Hepatocyte (in vitro differentiated cells): ENCODE measurements around the gene GORASP1. TPM values are rescaled to one million over a fixed set of nuclear protein-coding genes. Genes with fewer than 3 reads are reported as not detected.

Source experiments
- DNase-seq: peaks from one replicate; pipeline ENCODE4 v3.0.0-alpha.2; 2016; ENCODE audit warnings: low spot score
- H2AFZ ChIP-seq: fragments of 200-600 bp; sonication (generic); 2 replicates; pipeline ENCODE4 v1.6.0; 2016; ENCODE audit warnings: antibody characterized with exemption, mild to moderate bottlenecking
- H3K27ac ChIP-seq: fragments of 200-600 bp; sonication (generic); 2 replicates; pipeline ENCODE4 v1.5.1; 2016; ENCODE audit warnings: mild to moderate bottlenecking
- H3K27me3 ChIP-seq: fragments of 200-600 bp; sonication (generic); 2 replicates; pipeline ENCODE4 v1.6.1; 2016
- H3K36me3 ChIP-seq: fragments of 200-600 bp; sonication (generic); replicated peaks from 2 replicates; pipeline ENCODE4 v1.5.1; 2016; ENCODE audit warnings: low read depth; ENCODE audit not compliant: insufficient read depth
- H3K4me1 ChIP-seq: fragments of 200-600 bp; sonication (generic); 2 replicates; pipeline ENCODE4 v1.5.1; 2016; ENCODE audit warnings: mild to moderate bottlenecking, moderate library complexity; ENCODE audit not compliant: insufficient read depth
- H3K4me2 ChIP-seq: fragments of 200-600 bp; sonication (generic); 2 replicates; pipeline ENCODE4 v1.6.0; 2016
- H3K4me3 ChIP-seq: fragments of 200-600 bp; sonication (generic); 2 replicates; pipeline ENCODE4 v1.5.1; 2016; ENCODE audit warnings: mild to moderate bottlenecking
- H3K79me2 ChIP-seq: fragments of 200-600 bp; sonication (generic); 2 replicates; pipeline ENCODE4 v1.6.0; 2017; ENCODE audit warnings: mild to moderate bottlenecking
- H3K9me2 ChIP-seq: fragments of 200-600 bp; sonication (generic); replicated peaks from 2 replicates; pipeline ENCODE4 v1.6.0; 2017; ENCODE audit warnings: mild to moderate bottlenecking; ENCODE audit not compliant: insufficient read depth
- H3K9me3 ChIP-seq: fragments of 200-600 bp; sonication (generic); 2 replicates; pipeline ENCODE4 v1.5.1; 2016; ENCODE audit warnings: low read depth, mild to moderate bottlenecking
- H4K20me1 ChIP-seq: fragments of 200-600 bp; sonication (generic); 2 replicates; pipeline ENCODE4 v1.6.0; 2016; ENCODE audit warnings: mild to moderate bottlenecking; ENCODE audit not compliant: insufficient read depth, poor library complexity, severe bottlenecking
- EZH2 ChIP-seq: fragments of 200-600 bp; sonication (generic); IDR thresholded peaks from 2 replicates; pipeline ENCODE4 v1.6.1; 2016; ENCODE audit warnings: antibody characterized with exemption, mild to moderate bottlenecking, borderline replicate concordance
- EZH2phosphoT487 ChIP-seq: fragments of 200-600 bp; sonication (generic); IDR thresholded peaks from one replicate; pipeline ENCODE4 v1.6.1; 2018; ENCODE audit warnings: antibody characterized with exemption, mild to moderate bottlenecking, low read depth, moderate library complexity; ENCODE audit not compliant: unreplicated experiment, severe bottlenecking
- WGBS: methylation state at CpG from one replicate; pipeline ENCODE4 v1.1.6; 2016; ENCODE audit warnings: low lambda C conversion rate; ENCODE audit errors: missing lambda C conversion rate; 5-methylcytosine and 5-hydroxymethylcytosine counted together
- polyA plus RNA-seq: library from polyadenylated mRNA; unstranded; fragments of >200 nt; fragmentation: Nextera tagmentation; extraction: Ambion mirVana; gene quantifications from 2 replicates; pipeline ENCODE4 v1.2.1, GENCODE V29; 2016
- total RNA-seq: library from RNA; depleted of rRNA; stranded (reverse); fragments of >200 nt; gene quantifications from 2 replicates; pipeline ENCODE4 v1.2.3, GENCODE V29; 2014
- TF ChIP-seq, protein P1 (sequence below): fragments of 200-600 bp; sonication (generic); IDR thresholded peaks from 2 replicates; pipeline ENCODE4 v1.5.1; 2016; ENCODE audit warnings: antibody characterized with exemption, mild to moderate bottlenecking; ENCODE audit not compliant: poor library complexity

GORASP1 gene
- total and polyA plus RNA-seq, 2 experiments from 2014 or later = 48.6 to 49.0 TPM

DNA sequence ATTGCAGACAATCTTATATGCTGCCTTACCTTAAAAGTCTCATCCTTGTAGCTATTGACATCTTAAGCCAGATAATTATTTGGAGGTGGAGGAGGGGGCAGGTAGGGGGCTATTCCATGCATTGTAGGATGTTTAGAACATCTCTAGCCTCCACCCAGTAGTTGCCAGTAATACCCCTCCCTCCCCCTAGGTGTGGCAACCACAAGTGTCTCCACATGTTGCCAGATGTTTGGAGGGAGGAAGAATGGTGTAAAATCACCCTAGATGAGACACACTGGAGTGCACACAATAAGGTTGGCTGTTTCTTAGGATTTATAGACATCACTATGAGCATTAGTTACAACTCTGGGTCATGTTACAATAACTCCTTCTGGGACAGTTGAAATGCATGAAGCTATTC is 27.4 kb downstream of the GORASP1 start:
- H3K9me3 ChIP-seq = no peaks in the 10 kb centered on the region
- H3K9me2 ChIP-seq = no peaks in the 10 kb centered on the region
- no peaks in the 10 kb centered on the region for H3K27me3 ChIP-seq
- H4K20me1 ChIP-seq = no peaks in the 10 kb centered on the region
- H3K4me3 ChIP-seq = no peak overlapping the region
- H3K79me2 ChIP-seq = no peaks in the 10 kb centered on the region
- TF ChIP-seq EZH2 (no peak), EZH2phosphoT487 (no peak)
- H3K27ac ChIP-seq = no peak overlapping the region
- H2AFZ ChIP-seq = no peak overlapping the region
- no peaks in the 10 kb centered on the region for H3K4me1 ChIP-seq
- no peak overlapping the region for H3K4me2 ChIP-seq
- no peak for DNase-seq
- H3K36me3 ChIP-seq = no peaks in the 10 kb centered on the region

DNA sequence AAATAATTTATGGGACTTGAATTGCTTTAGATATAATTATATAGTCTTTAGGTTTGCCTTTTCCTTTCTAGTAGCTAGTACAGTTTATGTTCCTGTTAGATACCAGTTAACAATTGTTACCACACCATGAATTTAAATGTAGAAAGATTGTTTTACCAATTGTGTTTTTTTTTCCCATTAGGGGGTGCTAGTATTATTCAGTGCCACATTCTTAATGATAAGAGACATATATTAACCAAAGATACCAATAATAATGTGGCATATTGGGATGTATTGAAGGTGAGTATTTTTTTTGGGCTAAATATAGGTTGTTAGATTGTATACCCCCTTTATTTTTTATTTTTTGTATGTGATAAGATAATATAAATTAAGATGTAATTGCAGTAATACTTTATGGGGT is 27.9 kb downstream of the GORASP1 start:
- Histone ChIP-seq H3K36me3 (no peaks in the 10 kb centered on the region), H3K4me1 (no peaks in the 10 kb centered on the region), H4K20me1 (no peaks in the 10 kb centered on the region), H3K79me2 (no peaks in the 10 kb centered on the region), H2AFZ (no peak overlapping the region), H3K4me3 (no peak overlapping the region), H3K4me2 (no peak overlapping the region), H3K27ac (no peak overlapping the region), H3K27me3 (no peaks in the 10 kb centered on the region), H3K9me3 (no peaks in the 10 kb centered on the region), H3K9me2 (no peaks in the 10 kb centered on the region)
- no peak for TF ChIP-seq EZH2
- TF ChIP-seq, protein P1, sequence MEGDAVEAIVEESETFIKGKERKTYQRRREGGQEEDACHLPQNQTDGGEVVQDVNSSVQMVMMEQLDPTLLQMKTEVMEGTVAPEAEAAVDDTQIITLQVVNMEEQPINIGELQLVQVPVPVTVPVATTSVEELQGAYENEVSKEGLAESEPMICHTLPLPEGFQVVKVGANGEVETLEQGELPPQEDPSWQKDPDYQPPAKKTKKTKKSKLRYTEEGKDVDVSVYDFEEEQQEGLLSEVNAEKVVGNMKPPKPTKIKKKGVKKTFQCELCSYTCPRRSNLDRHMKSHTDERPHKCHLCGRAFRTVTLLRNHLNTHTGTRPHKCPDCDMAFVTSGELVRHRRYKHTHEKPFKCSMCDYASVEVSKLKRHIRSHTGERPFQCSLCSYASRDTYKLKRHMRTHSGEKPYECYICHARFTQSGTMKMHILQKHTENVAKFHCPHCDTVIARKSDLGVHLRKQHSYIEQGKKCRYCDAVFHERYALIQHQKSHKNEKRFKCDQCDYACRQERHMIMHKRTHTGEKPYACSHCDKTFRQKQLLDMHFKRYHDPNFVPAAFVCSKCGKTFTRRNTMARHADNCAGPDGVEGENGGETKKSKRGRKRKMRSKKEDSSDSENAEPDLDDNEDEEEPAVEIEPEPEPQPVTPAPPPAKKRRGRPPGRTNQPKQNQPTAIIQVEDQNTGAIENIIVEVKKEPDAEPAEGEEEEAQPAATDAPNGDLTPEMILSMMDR = no peak
- no peak for TF ChIP-seq EZH2phosphoT487
- DNase-seq = no peak

DNA sequence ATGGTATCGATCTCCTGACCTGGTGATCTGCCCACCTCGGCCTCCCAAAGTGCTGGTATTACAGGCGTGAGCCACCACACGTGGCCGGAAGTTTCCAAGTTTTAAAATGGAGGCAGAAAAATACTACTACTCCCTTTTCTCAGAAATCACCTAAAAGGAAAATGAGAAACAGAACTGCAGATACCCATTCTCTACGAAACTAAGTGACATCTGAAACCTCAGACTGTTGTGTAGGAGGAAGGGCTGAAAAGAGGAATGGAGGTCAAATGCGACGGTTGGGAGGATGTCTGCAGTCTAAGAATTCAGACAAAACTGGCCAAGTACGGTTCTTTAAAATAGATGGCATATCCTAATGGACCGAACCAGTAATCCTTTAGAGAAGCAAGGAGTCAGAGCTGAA is 31.5 kb downstream of the GORASP1 start:
- Histone ChIP-seq H3K4me2 (no peak overlapping the region), H3K9me3 (no peaks in the 10 kb centered on the region), H3K36me3 (no peaks in the 10 kb centered on the region), H2AFZ (no peak overlapping the region), H3K79me2 (no peaks in the 10 kb centered on the region), H4K20me1 (no peaks in the 10 kb centered on the region), H3K4me1 (no peaks in the 10 kb centered on the region), H3K27ac (no peak overlapping the region), H3K4me3 (no peak overlapping the region), H3K27me3 (no peaks in the 10 kb centered on the region), H3K9me2 (no peaks in the 10 kb centered on the region)
- no peak for TF ChIP-seq EZH2
- TF ChIP-seq EZH2phosphoT487 = no peak
- TF ChIP-seq, protein P1 = no peak
- no peak for DNase-seq
- 98% methylated on average over 10 of the region's 10 CpGs for WGBS

DNA sequence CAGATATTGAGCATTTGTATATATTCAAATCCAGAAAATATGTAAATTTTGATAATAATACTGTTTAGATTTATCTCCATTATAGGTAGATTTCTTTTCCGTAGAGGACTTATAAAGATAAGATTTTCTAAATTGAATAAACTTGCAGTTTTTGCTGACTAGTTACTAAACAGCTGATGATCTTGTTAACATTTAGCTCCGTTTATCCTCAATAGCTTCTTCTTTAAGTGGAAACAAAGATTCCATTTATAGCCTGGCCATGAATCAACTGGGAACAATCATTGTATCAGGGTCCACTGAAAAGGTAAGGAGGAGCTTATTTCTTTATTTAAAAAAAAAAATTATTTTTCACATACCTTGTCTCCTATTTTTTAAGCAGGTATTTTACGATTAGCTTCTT is 38.9 kb downstream of the GORASP1 start:
- TF ChIP-seq, protein P1 = no peak
- no peak for TF ChIP-seq EZH2phosphoT487

More for the DNA sequence above, 38.9 kb downstream of the GORASP1 start:
- WGBS = 72% methylated on average over 3 of the region's 3 CpGs
- no peak for DNase-seq
- no peaks in the 10 kb centered on the region for H3K9me2 ChIP-seq
- no peak overlapping the region for H3K4me3 ChIP-seq
- no peaks in the 10 kb centered on the region for H3K27me3 ChIP-seq
- no peaks in the 10 kb centered on the region for H3K4me1 ChIP-seq
- H4K20me1 ChIP-seq = no peaks in the 10 kb centered on the region
- H2AFZ ChIP-seq = no peak overlapping the region
- no peaks in the 10 kb centered on the region for H3K9me3 ChIP-seq
- H3K36me3 ChIP-seq = no peaks in the 10 kb centered on the region
- H3K4me2 ChIP-seq = no peak overlapping the region
- H3K27ac ChIP-seq = no peak overlapping the region
- peaks cover 26% of the 10 kb centered on the region for H3K79me2 ChIP-seq
